Activated T-helper 17 cell treated with anti-CD3 and anti-CD28 coated beads, Interleukin-2, amount 50 U/mL, for 72 hours (primary cell): ENCODE measurements around the gene ARHGEF7. TPM values are rescaled to one million over a fixed set of nuclear protein-coding genes. Genes with fewer than 3 reads are reported as not detected.

Experiments
- ATAC-seq: fragments of 150-1000 bp; cut with Tn5 transposase; replicated peaks from 2 replicates; pipeline ENCODE4 v1.10.0; 2021; ENCODE audit warnings: mild to moderate bottlenecking, moderate library complexity
- H3K27ac Mint-ChIP-seq: one replicate; pipeline ENCODE4 v1.8.0; 2022; ENCODE audit warnings: mixed read lengths
- H3K27me3 Mint-ChIP-seq: one replicate; pipeline ENCODE4 v1.8.0; 2022; ENCODE audit warnings: mixed read lengths
- H3K36me3 Mint-ChIP-seq: one replicate; pipeline ENCODE4 v1.8.0; 2022; ENCODE audit warnings: low read depth, mild to moderate bottlenecking, mixed read lengths
- H3K4me1 Mint-ChIP-seq: one replicate; pipeline ENCODE4 v1.8.0; 2022; ENCODE audit warnings: mixed read lengths
- H3K4me3 Mint-ChIP-seq: one replicate; pipeline ENCODE4 v1.8.0; 2022; ENCODE audit warnings: mild to moderate bottlenecking, mixed read lengths
- H3K9me3 Mint-ChIP-seq: one replicate; pipeline ENCODE4 v1.8.0; 2022; ENCODE audit warnings: mixed read lengths
- total RNA-seq, 2 donors: library from RNA; stranded (reverse); gene quantifications; one replicate each; pipeline ENCODE4 v1.2.3, GENCODE V29; 2022

The ARHGEF7 gene
- total RNA-seq, 2 donors from 2014 or later = 70.2 to 127 TPM

DNA sequence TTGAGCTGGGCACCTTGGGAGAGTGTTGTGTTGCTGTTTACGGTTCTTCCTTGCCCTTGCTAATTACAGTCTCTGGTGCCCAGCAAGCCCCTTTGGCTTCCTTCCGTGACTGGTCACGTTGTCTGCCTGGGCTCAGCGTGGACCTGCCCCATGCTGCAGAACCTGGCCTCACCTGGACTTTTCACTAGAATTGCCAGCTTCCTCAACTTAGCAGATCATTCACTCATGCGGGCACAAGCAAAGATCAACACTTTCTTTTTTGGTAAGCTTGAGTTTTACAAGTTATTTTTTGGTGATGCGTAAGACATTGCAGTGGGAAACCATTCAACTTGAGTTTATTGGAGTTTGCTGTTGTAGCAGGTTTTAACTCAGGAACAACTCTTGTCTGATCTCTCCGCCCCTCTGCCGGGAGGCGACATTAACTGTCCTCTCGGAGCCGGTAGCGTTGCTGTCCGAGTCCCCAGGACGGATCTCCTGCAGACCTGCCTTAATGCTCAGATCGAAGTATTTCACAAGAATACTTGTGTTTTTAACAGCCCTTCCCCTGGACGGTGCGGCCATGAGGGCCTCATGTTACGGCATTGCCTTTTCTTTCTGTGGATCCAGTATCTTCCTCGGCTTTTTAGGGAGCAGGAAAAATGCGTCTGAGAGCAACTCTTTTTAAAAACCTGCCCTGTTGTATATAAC, 189.6 kb downstream of the ARHGEF7 start:
- Mint-ChIP-seq H3K4me3 (peak overlapping the region; percentile 15), H3K36me3 (peaks cover 95% of the 10 kb centered on the region), H3K9me3 (peaks cover 7% of the 10 kb centered on the region), H3K4me1 (peaks cover 5% of the 10 kb centered on the region), H3K27ac (peak overlapping the region; percentile 39), H3K27me3 (no peaks in the 10 kb centered on the region)
- no peak for ATAC-seq

DNA sequence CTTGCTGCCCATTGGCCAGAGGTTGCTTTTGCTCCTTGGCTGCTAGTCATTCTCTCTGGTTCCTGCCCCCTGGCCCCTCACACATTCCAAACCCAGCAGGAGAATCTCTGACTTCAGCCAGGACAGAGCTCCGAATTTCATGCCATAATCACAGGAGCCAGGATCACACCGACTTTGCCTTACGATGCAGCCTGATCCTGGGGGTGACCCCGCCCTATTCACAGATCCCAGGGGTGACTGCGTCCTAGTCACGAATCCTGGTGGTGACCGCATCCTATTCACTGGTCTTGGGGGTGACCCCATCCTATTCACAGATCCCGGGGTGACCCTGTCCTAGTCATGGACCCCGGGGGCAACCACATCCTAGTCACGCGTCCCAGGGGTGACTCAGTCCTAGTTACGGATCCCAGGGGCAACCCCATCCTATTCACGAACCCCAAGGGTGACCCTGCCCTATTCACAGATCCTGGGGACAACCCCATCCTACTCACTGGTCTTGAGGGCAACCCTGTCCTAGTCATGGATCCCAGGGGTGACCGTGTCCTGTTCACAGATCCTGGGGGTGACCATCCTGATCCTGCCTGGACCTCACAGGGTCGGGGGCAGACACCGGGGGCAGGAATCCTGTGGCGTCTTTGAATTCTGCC, 198.0 kb downstream of the ARHGEF7 start:
- Mint-ChIP-seq H3K9me3 (peaks cover 11% of the 10 kb centered on the region), H3K4me3 (no peak overlapping the region), H3K27ac (no peak overlapping the region), H3K4me1 (peaks cover 5% of the 10 kb centered on the region), H3K27me3 (no peaks in the 10 kb centered on the region), H3K36me3 (peaks cover 38% of the 10 kb centered on the region)
- peak; percentile 71 for ATAC-seq

DNA sequence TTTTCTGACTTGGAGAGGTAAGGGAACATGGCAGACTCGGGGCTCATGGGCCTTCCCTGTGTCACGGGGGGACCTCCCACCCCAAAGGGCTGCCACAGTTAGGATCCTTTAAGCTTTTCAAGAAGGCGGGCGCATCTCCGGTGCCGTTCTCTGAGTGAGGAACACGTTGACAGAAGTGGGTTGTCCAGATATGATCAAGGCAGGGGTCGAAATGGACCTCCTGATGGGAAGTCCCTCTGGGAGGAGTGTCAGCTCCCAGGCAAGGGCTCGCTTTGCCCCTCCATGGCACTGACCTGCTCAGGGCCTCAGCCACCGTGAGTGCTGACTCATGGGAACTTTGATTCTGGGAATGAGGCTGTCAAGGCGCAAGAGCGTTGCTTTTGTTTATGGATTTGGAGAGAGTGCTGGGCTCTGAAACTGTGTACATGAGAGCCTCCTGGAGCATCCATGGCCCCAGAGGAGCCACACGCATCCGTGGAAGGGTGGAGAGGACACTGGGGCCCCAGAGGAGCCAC, 198.9 kb downstream of the ARHGEF7 start:
- no peaks in the 10 kb centered on the region for H3K27me3 Mint-ChIP-seq
- H3K36me3 Mint-ChIP-seq = peaks cover 29% of the 10 kb centered on the region
- peaks cover 4% of the 10 kb centered on the region for H3K4me1 Mint-ChIP-seq
- ATAC-seq = no peak
- peak overlapping the region; percentile 7 for H3K27ac Mint-ChIP-seq
- peaks cover 10% of the 10 kb centered on the region for H3K9me3 Mint-ChIP-seq
- H3K4me3 Mint-ChIP-seq = no peak overlapping the region

DNA sequence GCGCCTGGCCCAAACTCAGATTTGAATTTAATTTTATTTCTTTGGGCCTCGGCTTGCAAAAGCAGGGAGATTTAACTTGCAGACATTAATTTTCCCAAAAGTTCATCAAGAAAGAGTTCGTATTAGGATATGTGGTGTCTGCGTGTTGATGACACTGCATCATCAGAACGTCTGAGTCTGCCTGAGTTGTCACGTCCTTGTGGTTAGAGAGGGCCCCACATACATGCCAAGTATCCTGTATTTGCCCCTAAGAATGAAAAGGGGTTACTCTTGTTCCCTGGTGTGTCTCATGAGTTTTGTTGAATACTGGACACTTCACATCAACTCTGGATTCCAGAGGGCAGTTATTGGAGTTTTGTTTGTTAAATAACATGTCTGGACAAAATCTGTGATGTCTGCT, 199.7 kb downstream of the ARHGEF7 start:
- Mint-ChIP-seq H3K9me3 (peaks cover 7% of the 10 kb centered on the region), H3K4me3 (no peak overlapping the region), H3K36me3 (peaks cover 21% of the 10 kb centered on the region), H3K27ac (no peak overlapping the region), H3K27me3 (no peaks in the 10 kb centered on the region), H3K4me1 (no peaks in the 10 kb centered on the region)
- ATAC-seq = no peak

DNA sequence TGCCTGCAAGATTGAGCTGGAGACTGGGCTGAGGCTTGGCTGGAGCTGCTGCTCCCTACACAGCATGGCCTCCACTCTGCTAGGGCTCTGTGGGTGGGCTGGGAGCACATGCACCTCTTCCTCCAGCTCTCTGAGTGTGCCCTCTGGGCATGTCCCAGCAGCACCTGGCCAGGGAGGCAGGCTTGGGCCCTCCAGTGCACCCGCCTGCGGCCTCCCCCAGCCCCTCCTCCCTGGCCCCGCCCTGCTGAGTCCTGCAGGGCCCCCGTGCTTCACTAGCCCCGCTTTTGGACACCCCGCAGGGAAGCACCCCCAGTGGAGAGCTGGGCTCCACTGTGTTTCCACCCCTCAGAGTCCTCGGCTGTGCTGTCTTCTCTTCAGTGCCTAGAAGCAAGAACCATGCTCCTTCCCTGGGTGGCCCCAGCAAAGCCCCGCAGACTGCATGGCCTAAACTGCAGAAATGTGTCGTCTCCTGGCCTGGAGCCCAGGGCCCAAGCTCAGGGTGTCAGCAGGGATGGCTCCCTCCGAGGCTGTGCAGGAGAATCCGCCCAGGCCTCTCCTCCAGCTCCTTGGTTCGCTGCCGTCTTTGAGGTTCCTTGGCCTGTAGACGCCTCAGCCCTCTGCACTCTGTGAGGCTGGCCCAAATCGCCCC, 200.4 kb downstream of the ARHGEF7 start:
- Mint-ChIP-seq H3K9me3 (peaks cover 7% of the 10 kb centered on the region), H3K4me3 (no peak overlapping the region), H3K36me3 (peaks cover 15% of the 10 kb centered on the region), H3K4me1 (no peaks in the 10 kb centered on the region), H3K27me3 (no peaks in the 10 kb centered on the region), H3K27ac (no peak overlapping the region)
- no peak for ATAC-seq

DNA sequence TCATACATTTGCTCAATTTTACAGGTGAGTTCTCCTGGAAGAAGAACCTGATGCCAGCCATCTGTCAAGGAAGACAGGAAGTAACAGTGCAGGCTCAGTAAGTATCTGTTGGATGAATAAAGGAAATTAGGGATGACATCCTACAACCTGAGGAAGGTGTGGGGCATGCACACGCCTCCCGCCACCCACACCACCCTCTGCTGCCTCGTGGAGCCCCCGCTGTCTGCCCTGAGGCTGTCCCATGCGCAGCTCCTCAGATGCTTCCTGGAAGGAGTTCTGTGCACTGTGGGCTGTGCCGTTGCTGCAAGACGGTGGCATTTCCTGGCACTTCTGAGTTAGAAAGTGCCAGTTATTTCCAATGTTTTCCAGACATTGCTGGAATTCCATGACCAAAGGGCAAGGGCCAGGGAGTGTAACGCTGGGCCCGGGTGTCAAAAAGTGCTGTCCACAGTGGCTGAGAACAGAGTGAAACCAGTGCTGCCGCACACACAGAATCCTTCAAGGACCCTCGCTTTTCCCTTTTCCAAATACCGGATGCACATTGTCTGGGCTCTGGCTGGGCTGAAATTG, 201.1 kb downstream of the ARHGEF7 start:
- no peak overlapping the region for H3K4me3 Mint-ChIP-seq
- peaks cover 3% of the 10 kb centered on the region for H3K9me3 Mint-ChIP-seq
- H3K27me3 Mint-ChIP-seq = no peaks in the 10 kb centered on the region
- H3K4me1 Mint-ChIP-seq = no peaks in the 10 kb centered on the region
- H3K36me3 Mint-ChIP-seq = peaks cover 8% of the 10 kb centered on the region
- no peak for ATAC-seq
- peak overlapping the region; percentile 51 for H3K27ac Mint-ChIP-seq

DNA sequence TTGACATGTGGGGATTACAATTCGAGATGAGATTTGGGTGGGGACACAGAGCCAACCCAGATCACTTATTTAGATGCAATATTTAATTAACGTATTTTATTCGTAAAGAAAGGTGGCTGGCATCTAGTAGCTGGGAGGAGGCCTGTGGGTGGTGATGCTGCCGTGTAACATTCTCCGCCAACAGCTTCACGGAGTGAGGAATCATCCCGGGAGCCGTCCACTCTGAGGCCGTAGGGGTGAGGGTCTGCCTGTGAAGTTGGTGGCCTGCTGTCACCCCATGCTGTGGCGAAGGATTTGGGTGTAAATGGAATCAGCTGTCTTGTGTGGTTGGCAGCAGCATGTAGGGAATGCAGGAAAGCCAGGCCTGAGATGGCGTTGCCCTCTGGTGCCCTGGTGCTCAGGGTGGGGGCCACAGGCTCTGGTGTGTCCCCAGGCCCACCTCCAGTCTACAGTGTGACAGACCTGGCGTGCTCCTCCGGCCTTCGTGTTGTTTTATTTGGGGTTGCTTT, 202.0 kb downstream of the ARHGEF7 start:
- H3K4me1 Mint-ChIP-seq = no peaks in the 10 kb centered on the region
- H3K36me3 Mint-ChIP-seq = peaks cover 5% of the 10 kb centered on the region
- no peak for ATAC-seq

DNA sequence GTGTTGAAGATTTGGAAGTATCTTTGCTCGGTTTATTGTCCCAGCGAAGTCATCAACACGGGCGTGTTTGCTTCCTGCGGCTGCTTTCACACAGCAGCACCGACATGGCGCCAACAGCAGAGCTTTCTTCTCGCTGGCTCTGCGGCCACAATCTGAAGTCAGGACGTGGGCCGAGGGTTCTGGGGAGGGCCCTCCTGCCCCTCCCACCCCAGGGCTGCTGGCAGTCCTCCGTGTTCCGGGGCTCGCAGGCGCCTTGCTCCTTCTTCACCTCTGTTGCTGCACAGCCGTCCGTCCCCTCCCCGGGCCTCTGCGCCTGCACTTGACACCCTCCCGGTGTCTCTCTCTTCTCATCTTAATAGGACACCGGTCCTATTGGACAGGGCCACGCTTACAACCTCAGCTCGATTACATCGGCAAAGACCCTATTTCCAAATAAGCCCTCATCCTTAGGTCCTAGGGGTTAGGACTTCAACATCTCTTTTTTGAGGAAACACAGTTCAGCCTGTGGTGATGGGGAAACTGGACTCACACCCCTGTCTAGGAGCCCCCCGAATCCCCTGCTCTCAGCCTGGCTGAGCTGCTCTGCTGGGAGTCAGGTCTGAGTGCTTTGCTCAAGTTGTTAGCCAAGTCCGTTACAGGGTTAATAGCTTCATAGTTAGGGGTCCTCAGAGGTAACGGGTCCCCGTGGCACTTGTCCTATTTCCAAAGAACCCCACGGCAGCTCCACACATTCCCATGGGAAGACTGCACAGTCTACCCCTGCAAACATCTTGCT, 202.6 kb downstream of the ARHGEF7 start:
- no peak overlapping the region for H3K4me3 Mint-ChIP-seq
- no peak for ATAC-seq
- no peaks in the 10 kb centered on the region for H3K9me3 Mint-ChIP-seq
- H3K4me1 Mint-ChIP-seq = no peaks in the 10 kb centered on the region
- H3K36me3 Mint-ChIP-seq = peaks cover 5% of the 10 kb centered on the region
- no peak overlapping the region for H3K27ac Mint-ChIP-seq
- H3K27me3 Mint-ChIP-seq = no peaks in the 10 kb centered on the region

More for the DNA sequence above, 202.0 kb downstream of the ARHGEF7 start:
- H3K27me3 Mint-ChIP-seq = no peaks in the 10 kb centered on the region
- H3K27ac Mint-ChIP-seq = peak overlapping the region; percentile 51
- no peaks in the 10 kb centered on the region for H3K9me3 Mint-ChIP-seq
- no peak overlapping the region for H3K4me3 Mint-ChIP-seq

DNA sequence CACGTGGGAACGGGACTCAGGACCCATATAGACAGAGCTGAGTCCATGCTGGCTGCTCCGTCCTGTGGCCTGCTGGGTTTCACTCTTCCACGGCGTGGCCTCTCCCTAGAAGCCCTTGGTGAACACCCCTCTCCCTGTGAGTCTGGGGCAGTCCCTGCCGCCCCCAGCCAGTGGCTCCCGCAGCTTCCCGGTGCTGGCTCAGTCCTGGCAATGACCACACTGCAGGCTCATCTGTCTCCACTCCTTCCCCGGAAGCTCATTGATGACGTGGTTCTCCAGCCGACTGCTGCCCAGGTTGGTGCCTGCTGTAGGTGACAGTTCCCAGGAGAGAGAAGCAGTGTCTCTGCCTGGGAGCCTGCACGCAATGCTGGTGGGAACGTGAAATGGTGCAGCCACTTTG, 203.3 kb downstream of the ARHGEF7 start:
- Mint-ChIP-seq H3K4me3 (no peak overlapping the region), H3K4me1 (no peaks in the 10 kb centered on the region), H3K27ac (no peak overlapping the region), H3K36me3 (peaks cover 5% of the 10 kb centered on the region), H3K27me3 (no peaks in the 10 kb centered on the region), H3K9me3 (no peaks in the 10 kb centered on the region)
- no peak for ATAC-seq

DNA sequence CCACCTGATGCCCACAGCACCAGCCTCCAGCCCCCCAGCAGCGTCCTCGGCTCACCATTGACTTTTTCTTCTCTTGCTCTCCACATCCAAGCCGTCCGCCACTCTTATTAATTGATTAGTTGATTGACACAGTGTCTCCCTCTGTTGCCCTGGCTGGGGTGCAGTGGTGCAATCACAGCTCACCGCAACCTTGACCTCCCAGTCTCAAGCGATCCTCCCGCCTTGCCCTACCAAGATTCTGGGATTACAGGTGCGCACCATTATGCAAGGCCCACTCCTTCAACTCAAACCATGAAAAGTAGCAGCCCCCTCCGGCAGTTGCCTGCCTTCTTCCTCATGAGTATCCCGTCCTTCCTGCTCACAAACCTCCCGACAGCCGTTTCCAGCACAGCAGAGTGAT, 204.4 kb downstream of the ARHGEF7 start:
- ATAC-seq = no peak
- no peak overlapping the region for H3K4me3 Mint-ChIP-seq
- peak overlapping the region; percentile 73 for H3K27ac Mint-ChIP-seq
- no peaks in the 10 kb centered on the region for H3K9me3 Mint-ChIP-seq
- H3K27me3 Mint-ChIP-seq = no peaks in the 10 kb centered on the region
- peaks cover 14% of the 10 kb centered on the region for H3K36me3 Mint-ChIP-seq
- peaks cover 6% of the 10 kb centered on the region for H3K4me1 Mint-ChIP-seq

DNA sequence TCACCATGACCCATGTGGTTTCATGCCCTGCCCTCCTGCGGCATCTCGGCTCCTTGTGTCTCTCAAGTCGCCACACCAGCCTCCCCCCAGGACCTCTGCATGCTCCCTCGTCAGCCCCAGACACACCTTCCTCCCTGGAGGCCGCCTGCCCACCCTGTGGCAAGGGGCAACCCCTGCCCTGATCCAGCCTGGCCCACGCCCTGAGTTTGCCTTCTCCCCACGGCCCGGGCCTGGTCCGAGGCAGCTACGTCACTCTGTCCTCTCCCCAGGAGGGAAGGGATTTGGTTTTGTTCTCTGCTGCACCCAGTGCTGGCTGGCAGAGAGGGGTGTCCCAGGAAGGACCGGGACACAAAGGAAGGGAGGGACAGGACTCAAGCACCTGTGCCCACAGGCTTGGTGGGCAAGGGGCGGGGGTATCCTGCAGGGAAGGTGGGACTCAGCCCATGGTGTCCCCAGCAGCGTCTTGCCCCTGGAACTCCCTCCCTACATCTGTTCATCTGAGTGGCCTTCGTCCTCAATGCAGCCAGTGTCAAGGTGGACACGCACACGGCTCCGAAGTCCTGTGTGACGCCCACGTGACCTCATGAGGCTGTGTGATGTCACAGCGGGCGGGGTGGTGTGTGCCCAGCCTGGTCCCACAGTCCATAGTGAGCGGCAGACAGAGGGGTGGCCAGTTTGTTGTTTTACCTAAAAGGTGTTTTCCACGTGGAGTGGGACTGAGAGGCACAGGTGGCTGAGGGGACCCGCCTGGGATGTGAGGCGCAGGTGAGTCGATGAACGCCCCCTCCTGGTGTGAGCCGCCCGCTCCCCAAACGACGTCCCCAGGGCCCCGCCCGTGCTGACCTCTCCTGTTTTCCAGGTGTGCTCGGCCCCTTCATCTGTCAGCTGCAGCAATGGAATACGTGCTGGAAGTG, 205.1 kb downstream of the ARHGEF7 start, which contains the start of gene TEX29:
TEX29 (plus strand) TSS at position 645 of the 914 bp plus-strand sequence; CDS start at position 894, 249 bp downstream.
- Mint-ChIP-seq H3K4me3 (peak within 1 kb of the TSS; percentile 15), H3K9me3 (no peaks in the 10 kb centered on the region), H3K27me3 (no peaks in the 10 kb centered on the region), H3K36me3 (peaks cover 14% of the 10 kb centered on the region), H3K27ac (peak within 1 kb of the TSS; percentile 73), H3K4me1 (peaks cover 6% of the 10 kb centered on the region)
- no peak for ATAC-seq

DNA sequence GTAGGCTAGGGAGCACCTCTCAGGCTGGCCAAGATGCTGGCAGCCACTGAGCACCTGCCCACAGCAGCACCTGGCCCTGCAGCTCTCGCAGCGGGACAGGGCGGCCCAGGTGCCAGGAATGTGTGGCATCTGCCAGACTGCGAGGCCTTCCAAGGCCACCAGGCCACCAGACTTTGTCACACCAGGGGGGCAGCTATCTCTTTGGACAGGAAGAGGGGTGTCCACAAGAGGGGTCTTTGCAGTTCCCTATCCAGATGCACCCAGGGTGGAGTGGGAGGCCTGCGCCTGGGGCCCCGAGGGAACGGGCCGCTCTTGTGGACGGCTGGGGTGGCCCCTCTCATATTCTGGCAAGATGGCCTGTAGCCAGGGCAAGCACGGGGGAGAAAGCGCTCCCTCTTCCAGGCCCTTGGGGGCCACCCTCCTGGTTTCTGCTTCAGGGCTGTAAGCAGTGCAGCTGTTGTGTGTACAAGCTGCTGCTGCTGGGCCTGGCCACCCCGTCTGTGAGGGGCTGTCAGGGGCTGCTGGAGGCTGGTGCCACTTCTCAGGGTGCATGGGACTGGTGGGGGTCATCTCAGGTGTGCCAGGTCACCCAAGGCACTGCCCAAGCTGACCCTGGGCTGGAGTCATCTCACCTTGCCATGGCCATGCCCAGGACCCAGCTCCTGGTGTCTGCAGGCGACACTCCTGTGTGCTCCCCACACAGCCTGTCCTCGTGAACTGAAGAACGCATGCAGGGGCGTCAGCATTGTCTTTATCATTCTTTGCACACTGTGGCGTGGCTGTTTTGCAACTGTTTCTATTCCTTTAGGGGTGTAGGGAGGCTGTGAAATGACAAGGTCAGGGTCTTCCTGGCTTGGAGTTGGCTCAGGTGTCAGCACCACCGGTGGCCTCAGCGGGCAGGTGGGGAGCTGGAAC, 207.1 kb downstream of the ARHGEF7 start:
- Mint-ChIP-seq H3K27ac (peak overlapping the region; percentile 98), H3K4me3 (peak overlapping the region; percentile 85), H3K4me1 (peaks cover 6% of the 10 kb centered on the region), H3K36me3 (peaks cover 9% of the 10 kb centered on the region), H3K9me3 (no peaks in the 10 kb centered on the region), H3K27me3 (no peaks in the 10 kb centered on the region)
- ATAC-seq = no peak
